ENCODE results near the gene CATSPER3. TPM values are rescaled to one million over a fixed set of nuclear protein-coding genes. Genes with fewer than 3 reads are reported as not detected.

Gene CATSPER3
- total and polyA plus RNA-seq, 2 of the 8 experiments (the other 6 are each of a cell fraction or from before 2014, with no cell fraction given): 0.62 TPM; not detected in 1

- TF ChIP-seq KDM4A (IDR thresholded peaks at IDR 0.05; ENCODE audit: low read depth, low read length, severe bottlenecking) (peak; percentile 65), KDM1A (IDR thresholded peaks at IDR 0.05; ENCODE audit: borderline replicate concordance, low read length) (no peak)
- TF ChIP-seq, protein P1, sequence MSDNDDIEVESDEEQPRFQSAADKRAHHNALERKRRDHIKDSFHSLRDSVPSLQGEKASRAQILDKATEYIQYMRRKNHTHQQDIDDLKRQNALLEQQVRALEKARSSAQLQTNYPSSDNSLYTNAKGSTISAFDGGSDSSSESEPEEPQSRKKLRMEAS (IDR thresholded peaks at IDR 0.05): no peak; the same call in 1 of the 2 replicates
Measured at GRCh38 chr5:135039271-135040033, 71.7 kb downstream of the CATSPER3 start (continued).
